ENCODE results near the gene MC1R.

Gene MC1R

DNA sequence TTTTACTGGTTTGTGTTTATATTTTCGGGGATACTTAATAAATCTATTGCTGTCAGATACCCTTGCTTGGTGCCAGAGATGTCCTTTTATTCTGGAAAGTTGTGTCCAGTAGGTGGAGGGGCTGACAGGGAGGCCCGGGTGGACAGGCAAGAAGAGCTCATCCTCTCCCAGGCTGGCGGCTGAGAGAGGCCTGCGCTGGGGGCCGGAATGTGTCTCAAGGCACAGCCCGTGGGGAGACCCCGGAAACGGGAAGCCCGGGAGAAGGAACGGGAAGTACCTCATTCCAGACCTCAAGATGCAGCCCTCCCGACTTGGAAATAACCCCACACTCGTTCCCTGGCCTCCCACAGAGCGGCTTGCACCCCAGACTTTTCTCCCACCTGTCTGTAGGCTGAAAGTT is 17.4 kb downstream of the MC1R start:
- DNase-seq, result no peak

DNA sequence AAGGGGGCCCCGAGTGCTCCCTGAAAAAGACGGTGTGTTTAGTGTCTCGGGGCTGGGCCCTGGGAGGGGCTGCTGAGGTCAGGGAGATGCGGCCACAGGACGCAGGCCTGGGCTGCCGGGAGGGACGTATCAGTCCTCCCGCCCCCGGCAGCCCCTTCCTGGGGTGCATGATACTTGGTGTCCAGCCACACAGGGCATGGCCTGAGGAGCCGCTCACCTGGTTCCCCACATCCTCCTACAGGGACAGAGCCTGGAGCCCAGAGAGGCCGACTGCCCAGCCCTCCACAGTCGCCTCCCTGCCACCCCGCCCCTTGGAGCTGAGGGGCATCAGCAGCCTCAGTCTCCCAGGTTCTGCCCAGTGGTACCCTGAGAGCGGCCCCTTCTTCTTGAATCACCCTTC is 17.8 kb downstream of the MC1R start:
- DNase-seq, result no peak

DNA sequence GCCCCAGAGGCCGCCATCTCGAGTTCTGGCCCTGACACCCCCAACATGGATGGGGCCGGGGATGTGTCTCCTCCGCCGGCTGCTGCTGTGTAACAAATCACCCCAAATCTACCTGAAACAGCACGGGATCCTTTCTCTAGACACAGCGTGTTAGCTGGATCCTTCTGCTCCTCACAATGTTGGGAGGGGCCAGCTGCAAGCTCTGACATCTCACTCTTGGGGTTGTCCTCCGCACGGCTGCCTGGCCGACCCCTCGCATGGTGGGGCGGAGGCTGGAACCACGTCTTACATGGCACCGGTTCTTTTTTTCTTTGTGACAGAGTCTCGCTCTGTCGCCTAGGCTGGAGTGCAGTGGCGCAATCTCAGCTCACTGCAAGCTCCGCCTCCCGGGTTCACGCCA is 18.3 kb downstream of the MC1R start:
- no peak for DNase-seq

DNA sequence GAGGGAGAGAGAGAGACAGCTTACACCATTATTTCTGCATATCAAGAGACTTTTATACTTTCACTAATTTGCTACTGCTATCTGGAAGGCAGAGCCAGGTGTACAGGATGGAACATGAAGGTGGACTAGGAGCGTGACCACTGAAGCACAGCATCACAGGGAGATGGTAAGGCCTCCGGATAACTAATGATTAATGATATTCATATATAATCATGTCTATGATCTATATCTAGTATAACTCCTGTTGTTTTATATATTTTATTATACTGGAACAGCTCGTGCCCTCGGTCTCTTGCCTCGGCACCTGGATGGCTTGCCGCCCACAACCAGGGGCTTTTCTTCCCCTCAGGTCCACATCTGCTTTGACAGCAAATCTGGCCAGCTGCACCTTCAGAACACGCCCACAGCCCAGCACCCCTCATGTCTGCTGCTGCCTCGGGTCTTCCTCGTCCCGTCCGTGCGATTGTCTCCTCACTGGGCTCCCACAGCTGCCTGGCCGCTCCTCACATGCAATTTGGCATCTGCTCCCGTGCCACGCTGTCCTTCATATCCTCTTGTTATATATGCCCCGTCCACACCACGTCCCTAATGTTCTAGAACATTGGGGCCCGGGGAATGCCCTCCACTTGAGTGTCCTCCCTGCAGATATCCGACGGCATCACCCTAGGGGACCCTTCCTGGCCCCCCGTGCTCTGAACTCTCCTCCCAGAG is 19.7 kb downstream of the MC1R start:
- no peak for DNase-seq

DNA sequence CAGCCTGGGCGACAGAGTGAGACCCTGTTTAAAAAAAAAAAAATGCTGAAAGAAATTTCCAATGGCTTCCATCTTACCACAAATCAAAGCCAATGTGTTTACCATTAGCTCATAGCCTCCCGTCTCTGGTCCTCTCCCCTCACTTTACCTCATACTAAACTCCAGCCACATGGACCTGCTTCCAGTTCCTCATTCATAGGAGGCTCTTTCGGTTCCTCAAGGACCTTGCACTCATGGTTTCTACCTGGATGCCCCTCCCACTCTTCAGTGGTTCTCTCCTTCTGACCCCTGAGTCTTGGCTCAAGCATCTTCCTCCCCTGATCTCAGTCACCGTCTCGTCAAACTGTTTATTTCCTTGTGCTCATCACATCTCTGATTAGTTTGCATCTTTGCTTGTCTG is 26.1 kb downstream of the MC1R start:
- no peak for DNase-seq

DNA sequence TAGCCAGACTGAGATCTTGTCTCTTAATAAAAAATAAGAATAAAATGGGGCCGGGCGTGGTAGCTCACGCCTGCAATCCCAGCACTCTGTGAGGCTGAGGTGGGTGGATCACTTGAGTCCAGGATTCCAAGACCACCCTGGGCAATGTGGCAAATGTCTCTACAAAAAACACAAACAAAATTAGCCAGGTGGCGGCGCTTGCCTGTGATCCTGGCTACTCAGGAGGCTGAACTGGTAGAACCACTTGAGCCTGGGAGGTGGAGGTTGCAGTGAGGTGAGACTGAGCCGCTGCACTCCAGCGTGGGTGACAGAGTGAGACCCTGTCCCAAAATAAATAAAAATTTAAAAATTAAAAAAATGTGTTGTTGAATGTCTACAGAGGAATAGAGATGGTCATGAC is 27.0 kb downstream of the MC1R start:
- DNase-seq, result no peak

DNA sequence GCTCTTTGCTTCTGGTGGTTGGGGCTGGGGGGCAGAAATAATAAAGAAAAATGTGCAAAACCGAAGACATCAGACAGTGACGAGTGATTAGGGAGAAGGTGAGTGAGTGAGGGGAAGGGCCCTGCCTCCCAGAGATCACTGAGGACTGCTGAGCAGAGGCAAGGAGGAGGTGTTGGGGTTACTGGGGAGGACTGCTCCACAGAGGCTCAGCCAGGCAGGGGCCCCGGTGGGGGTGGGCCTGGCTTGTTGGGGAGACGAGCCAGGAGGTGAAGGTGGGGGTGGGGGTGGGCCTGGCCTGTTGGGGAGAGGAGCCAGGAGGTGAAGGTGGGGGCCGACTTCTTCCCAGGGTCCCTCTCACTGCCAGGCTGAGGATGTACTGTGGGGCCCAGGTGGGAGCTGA is 27.9 kb downstream of the MC1R start:
- no peak for DNase-seq

DNA sequence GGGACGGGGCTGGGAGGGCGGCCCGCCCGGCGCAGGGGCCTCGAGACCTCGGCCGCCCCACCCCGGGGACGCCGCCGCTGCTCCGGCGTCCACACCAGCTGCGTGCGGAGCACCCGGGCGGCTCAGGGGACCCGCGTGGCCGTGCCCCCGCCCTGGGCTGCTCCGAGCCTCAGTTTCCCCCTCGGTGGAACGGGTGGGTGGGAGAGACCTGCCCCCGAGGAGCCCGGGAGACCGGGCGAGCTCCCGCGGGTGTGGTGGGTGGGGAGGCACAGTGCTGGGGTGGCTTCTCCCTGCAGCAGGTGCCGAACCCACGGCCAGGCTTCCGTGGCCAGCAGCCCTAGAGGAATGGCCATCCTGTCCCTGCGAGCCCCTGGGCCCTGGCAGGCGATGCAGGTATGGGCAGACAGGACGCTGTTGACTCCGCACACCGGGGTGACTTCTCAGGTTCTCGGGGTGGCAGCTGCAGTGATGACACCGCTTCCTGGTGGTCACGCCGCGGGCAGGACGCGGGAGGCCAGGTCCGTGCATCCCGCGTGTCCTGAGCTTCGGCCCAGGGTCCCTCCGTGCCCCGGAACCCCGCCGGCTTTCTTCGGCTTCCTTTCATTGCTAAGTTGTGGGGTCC is 30.6 kb downstream of the MC1R start:
- DNase-seq, result no peak

DNA sequence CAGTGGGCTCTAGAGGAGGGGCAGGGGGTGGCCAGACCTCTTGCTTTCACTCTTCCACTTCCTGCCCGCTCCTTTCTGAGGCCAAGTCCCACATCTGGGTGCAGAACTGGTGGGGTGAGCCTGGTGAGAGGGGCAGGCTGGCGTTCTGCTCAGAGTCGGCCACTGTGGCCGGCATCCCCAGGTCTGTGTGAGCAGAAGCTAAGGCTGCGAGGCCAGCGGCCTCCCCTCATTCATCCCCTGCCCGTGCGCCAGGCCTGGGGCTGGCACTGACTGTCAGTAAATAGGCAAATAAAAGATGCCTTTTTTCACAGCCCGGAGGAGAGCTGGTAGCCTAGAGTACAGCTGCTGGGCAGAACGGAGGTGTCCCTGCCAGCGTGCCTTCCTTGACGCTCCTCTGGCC is 31.1 kb downstream of the MC1R start:
- DNase-seq, result no peak

DNA sequence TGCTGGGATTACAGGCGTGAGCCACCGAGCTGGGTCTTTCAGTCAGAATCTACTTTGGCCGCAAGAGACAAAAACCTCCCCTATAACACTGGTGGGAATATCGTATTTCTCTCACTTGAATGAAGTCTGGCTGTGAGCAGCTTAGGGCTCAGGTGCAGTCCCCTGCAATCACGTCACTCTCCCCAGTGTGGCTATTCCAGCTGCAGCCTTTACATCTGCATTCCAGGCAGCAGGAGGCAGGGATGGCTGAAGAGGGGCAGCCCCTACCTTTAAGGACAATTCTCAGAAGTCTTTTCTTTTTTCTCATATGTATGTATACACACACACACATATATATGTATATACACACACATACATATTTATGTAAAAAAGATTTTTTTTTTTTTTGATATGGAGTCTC is 32.8 kb downstream of the MC1R start:
- DNase-seq, result no peak

DNA sequence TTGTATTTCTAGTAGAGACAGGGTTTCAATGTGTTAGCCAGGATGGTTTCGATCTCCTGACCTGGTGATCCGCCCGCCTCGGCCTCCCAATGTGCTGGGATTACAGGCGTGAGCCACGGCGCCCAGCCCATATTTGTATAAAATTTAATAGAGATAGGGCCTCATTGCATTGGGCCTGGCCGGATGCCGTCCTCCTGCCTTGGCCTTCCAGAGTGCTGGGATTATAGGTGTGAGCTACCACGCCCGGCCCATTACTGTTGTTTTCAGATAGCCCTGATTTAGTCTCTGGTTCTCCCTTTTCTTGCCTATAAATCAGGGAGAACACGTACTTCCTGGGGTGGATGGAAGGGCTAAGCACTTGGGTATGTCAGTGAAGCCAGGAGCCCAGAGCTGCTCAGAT is 33.4 kb downstream of the MC1R start:
- no peak for DNase-seq

DNA sequence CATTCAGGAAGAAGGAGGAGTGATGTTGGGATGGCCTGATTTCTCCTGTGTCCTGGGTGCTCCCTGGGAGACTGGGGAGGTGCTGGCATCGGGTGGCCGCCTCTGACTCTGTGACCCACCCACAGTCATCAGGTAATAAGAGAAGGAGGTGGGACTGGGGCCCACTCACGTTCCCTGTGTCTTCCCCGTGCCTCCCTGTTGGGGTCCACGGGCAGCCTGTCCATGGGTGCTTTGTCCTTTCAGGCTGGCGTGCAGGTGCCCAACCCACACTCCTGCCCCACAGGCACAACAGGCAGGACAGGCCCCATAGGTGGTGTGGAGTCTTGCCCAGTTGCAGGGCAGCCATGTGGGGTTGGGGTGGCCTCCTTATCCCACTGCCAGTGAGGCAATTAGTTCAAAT is 33.9 kb downstream of the MC1R start:
- no peak for DNase-seq

DNA sequence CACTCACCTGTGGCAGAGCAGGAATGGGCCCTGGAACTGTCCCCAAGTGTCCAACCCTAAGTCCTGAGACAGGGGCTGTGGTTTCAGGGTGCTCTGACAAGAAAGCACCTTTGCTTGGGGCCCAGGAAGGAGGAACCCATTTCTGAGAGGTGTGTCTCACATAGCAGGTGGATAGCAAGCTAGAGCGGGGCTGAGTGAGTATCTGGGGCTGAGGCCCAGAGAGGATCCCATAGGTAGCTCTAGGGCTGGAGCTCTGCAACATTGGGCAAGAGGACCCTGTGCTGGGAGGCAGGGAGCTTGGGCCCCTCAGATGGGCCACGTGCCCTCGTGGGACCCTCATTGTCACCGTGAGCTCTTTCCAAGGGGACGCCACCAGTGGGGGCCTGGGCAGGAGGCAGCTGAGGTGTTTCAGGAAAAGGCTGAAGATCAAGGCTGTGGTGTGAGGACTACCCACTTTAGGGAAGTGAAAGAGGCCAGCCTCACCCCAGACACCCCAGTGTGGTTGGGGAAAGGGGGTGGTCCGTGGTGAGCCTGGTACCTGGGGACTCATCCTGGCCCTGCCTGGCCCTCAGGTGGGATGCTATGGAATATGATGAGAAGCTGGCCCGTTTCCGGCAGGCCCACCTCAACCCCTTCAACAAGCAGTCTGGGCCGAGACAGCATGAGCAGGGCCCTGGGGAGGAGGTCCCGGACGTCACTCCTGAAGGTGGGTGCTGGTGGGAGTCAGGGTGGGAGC is 35.2 kb downstream of the MC1R start:
- no peak for DNase-seq

DNA sequence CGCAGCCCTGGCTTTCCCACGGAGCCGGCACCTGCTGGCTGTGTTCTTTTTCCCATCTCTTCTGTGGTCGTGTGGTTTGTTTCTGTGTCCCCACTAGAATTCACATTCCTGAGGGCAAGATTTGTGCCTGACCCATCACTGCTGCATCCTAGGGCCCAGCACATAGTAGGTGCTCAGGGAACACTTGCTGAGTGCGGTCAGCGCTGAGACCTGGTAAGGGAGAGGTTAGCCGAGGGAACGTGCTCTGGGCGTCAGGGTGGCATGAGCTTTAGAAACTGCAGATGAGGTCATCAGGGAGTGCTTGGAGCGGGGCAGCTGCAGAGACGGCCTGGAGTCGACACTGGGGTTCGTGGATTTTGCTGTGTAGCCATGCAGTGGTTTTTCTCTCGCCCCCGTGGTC is 35.8 kb downstream of the MC1R start:
- no peak for DNase-seq

DNA sequence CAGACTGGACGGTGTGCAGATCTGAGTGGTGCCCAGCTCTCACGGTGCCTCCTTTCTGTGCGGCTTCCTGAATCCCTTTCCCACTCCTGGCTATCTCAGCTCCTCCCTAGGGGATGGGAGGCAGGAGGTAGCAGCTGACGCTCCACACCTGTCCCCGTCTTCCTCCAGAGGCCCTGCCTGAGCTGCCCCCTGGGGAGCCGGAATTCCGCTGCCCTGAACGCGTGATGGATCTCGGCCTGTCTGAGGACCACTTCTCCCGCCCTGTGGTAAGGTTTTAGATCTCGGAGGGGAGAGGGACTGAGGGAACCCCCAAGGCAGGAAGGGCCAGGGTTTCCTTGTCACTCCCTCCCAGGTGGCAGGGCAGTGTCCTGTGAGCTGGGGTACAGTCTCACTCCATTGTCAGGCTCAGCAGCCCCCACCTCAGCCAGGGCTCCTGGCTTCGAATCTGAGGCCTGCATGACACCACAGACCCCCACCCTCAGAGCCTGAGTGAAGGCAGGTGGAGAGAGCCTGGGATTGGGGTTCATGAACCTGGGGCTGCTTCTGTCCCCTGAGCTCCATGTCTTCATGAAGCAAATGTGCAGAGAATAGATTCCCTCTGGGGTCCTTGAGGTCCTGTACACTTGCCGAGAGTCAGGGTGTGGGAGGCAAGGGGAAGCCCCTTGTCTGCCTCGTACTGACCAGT is 36.5 kb downstream of the MC1R start:
- DNase-seq, result no peak

DNA sequence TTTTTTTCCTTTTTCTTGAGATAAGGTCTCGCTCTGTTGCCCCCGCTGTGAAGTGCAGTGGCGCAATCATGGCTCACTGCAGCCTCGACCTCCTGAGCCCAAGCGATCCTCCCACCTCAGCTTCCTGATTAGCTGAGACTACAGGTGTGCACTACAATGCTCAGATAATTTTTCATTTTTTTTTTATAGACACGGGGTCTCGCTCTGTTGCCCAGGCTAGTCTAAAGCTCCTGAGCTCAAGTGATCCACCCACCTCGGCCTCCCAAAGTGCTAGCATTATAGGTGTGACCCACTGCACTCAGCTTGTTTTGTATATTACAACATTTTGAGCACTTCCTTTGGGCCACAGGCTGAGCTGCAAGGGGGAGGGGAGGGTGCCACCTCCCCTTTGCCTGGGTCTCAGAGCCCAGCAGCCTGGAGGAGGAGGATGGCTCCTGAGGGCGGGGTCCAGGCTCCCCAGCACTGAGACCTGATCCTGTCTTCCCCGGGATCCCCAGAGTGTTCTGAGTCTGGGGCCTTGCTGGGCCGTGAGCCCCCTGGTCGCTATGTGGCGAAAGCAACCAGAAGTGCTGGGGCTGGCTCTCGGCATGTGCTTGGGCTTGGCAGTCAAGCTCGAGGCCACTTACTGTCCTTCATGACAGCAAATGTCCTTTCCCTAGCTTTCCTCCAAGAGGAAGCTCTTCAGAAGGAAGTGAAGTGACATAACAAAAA is 38.0 kb downstream of the MC1R start:
- no peak for DNase-seq

DNA sequence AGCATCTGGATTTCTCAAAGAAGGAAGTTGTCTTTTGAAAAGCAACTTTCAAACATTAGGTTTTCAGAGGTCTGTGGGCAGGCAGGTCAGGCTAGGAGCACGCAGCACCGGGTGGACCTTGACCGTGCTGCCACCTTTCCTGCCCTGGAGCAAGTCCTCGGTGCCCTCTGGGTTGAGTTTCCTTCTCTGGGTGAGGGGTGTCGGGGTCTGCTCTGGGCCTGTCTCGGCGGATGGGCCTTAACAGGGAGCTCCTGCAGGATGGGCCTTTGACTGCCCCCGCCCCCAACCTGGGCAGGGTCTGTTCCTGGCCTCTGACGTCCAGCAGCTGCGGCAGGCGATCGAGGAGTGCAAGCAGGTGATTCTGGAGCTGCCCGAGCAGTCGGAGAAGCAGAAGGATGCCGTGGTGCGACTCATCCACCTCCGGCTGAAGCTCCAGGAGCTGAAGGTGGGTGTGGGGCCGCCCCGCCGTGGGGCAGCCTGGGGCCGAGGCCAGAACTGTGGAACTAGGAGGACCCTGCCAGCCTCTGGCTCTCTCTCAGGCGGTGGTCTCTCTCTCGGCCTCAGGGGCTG is 38.6 kb downstream of the MC1R start:
- DNase-seq, result no peak

DNA sequence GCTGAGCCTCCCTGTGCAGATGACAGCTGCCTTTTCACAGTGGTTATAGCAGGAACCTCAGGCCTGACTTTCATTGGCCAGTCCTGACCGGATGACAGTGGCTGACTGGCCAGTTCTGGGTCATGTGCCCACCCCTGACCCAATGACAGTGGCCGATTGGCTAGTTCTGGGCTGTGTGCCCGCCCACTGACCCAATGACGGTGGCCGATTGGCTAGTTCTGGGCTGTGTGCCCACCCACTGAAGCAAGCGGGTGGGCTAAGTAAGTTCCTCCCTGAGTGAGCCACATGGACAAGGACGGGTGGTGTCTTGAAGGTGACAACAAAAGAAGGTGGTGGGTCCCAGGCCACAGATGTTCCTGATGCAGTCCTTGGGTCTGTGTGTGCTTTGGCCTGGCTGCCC is 39.4 kb downstream of the MC1R start:
- no peak for DNase-seq

DNA sequence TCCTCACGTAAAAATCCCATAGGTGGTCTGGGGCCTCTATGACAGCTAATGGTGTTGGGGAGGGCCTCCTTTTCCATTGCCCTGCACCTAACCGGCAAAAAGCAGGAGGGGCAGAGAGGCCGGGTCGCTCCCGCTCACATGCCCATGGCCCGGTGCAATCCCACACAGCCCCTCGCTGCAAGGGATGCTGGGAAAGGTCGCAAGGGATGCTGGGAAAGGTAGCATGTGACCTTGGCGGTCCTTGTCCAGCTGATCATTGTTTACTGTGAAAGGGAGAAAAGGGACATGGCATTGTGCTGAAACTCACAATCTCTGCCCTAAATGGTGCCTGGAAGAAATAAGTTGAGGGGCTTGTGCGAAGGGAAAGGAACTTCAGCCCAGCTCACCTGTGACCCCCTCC is 39.9 kb downstream of the MC1R start:
- no peak for DNase-seq

DNA sequence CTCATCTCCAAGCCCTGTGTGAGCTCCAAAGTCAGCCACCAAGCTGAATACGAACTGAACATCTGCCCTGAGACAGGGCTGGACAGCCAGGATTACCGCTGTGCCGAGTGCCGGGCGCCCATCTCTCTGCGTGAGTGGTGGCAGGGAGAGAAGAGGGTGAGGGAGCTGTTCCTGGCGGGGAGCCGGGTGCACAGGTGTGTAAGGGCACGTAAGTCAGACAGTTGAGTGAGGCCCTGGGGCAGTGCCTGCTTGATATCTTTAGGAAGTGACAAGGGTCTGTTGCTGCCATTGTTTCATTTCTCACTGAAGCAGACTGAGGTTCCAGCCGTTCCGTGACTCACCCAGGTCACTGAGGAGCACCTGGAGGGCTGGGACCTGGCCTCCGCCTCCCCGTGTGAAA is 42.3 kb downstream of the MC1R start:
- DNase-seq, result no peak

DNA sequence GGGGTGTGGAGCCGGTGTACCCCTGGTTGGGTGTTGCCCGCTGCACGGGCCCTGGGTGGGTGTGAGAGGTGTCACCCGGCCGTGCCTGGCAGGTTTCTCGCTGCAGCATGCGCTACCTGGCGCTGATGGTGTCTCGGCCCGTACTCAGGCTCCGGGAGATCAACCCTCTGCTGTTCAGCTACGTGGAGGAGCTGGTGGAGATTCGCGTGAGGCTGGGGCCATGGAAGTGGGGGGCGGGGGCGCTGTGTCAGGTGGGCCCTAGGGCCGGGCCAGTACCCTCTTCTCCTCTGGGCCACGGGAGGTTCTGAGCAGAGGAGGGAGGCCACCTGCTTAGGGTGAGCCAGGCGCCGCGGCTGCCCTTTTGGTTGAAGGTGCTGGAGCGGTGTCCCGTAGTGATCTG is 43.3 kb downstream of the MC1R start:
- DNase-seq, result no peak

DNA sequence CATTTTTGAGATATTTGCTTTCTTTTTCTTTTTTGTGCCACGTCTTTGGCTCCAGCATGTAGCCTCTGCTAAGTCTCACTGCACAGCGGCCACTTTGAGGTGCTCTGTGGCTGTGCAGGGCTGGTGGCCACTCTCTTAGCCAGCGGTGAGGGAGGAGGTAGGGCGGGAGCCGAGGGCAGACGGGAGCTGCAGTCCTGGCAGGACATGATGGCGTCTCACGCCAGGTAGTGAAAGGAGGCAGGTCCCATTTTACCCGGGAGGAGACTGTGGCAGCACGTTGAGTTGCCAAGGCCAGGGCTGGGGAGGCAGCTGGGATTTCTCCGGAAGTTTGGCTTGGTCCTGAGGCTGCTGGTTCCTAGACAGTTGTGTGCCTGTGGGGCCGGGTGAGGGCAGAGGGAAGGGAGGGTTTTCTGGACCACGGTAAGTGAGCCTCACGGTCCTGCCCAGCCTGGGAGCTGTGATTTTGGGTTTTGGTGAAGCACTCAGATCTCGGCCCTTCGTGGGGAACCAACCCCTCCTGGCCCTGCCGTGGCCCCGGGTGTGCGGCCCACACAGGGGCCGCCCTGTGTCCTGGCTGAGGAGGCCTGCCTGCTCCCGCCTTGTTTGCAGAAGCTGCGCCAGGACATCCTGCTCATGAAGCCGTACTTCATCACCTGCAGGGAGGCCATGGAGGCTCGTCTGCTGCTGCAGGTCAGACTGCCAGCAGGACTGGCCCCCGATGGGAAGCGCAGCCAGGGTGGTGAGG is 44.3 kb downstream of the MC1R start:
- no peak for DNase-seq

Data from NCI-H2081 treated with DMSO at 0.1 percent for 48 hours (cell line).